HFF-Myc (cell line): ENCODE data around the gene STXBP6.

ENCODE experiments used
- DNase-seq: peaks from one replicate; pipeline ENCODE4 v3.0.0-alpha.2; 2011; ENCODE audit warnings: low read depth; ENCODE audit errors: extremely low read depth
- H3K4me3 ChIP-seq: replicated peaks from 2 replicates; pipeline ENCODE4 v1.5.1; 2011; ENCODE audit warnings: low read depth, mild to moderate bottlenecking, control low read depth, low read length
- CTCF ChIP-seq: IDR thresholded peaks from 2 replicates; pipeline ENCODE4 v1.5.1; 2012; ENCODE audit warnings: mild to moderate bottlenecking, low read depth, low read length, control low read depth; ENCODE audit errors: missing control alignments

Gene STXBP6

DNA sequence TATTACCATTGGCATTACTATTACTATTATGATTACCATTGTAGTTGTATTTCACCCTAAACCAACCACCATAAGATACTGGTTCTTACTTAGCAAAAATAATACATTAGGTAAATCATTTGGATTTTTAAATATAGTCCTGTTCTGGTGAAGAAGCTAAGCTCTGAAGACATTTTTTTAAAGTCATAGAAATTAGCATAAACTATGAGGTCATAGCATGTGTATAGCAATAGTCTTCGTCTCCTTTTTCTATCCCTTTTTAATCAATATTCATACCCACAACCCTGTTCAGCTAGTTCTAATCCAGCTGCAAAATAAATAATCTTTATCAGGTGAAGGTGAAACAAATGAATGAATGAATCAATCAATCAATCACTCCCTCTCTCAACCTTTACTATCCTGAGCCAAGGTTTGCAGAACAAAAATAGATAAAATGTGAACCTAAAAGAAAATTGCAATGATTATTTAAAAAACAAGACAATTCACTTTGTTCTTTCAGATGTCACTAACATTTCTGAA lies 134.5 kb downstream of the STXBP6 start:
- no peak overlapping the region for H3K4me3 ChIP-seq
- no peak for DNase-seq
- no peak for TF ChIP-seq CTCF

DNA sequence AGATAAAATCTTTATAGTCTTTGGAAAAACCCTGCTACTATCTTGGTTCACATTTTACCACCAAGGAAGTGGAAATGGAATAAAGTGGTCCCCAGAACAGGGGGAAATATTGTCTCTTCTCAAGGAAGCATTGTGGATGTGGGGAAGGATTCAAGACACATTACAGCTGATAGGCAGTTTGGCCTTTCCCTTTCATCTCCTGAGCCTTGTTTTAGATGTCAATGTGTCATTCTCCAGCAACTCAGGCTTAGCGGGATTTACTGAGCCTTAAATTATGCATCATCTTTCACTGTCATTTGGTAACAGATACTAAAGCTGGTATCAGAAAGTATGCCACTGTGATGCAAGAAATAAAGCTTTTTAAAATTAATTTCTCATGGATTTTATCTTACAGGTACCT lies 136.2 kb downstream of the STXBP6 start:
- TF ChIP-seq CTCF, result no peak
- DNase-seq, result no peak
- no peak overlapping the region for H3K4me3 ChIP-seq

DNA sequence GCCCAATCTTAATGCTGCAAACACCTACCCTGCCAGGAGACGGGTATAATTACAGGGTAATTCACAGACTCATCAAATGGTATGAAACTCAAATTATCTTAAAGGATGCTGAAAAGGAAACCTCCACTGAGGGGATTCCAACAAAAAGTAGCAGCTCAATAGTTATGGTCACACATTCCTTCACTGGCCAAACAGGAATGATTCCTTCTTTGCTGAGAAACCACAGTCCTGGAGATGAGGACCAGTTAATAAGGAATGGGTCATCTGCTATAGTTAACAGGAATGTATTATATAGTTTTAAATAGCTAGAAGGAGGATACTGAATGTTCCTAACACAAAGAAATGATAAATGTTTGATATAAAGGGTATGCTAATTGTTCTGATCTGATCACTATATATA lies 136.9 kb downstream of the STXBP6 start:
- no peak for TF ChIP-seq CTCF
- no peak for DNase-seq
- no peak overlapping the region for H3K4me3 ChIP-seq

DNA sequence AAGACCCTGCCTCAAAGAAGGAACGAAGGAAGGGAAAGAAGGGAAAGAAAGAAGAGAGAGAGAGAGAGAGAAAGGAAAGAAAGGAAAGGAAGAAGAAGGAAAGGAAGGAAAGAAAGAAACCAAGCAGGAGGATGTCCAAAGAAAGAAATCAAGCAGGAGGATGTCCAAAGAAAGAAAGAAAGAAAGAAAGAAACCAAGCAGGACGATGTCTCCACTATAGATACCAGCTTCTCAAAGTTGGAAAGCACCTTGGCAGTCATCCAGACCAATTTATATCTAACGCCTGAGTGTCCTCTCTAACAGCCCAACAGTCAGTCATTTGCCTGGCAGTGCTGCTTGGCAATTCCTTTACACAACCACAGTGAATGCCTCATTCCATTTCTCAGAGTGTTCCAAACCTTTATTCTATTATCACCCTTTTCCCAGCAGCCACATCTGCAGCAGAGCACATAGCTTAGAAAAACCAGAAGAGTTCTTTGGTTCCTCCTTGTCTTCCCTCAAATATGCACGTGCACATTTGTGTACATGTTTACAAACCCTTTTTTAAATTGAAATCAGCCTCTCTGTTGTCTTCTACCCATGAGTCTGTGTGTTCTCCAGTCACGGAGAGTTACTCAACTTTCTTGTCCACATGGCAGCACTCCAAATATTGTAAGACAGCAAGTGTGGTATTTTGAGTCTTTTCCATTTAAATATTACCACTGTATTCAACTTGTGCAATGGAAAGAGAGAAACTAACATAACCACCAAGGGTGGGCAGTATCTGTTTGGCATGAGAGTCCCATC lies 138.4 kb downstream of the STXBP6 start:
- H3K4me3 ChIP-seq, result no peak overlapping the region
- TF ChIP-seq CTCF, result no peak
- peak; percentile 37 for DNase-seq

- TF ChIP-seq CTCF, result no peak
- no peak overlapping the region for H3K4me3 ChIP-seq
- no peak for DNase-seq
Measured at GRCh38 chr14:24910408-24910986, 139.4 kb downstream of the STXBP6 start.

DNA sequence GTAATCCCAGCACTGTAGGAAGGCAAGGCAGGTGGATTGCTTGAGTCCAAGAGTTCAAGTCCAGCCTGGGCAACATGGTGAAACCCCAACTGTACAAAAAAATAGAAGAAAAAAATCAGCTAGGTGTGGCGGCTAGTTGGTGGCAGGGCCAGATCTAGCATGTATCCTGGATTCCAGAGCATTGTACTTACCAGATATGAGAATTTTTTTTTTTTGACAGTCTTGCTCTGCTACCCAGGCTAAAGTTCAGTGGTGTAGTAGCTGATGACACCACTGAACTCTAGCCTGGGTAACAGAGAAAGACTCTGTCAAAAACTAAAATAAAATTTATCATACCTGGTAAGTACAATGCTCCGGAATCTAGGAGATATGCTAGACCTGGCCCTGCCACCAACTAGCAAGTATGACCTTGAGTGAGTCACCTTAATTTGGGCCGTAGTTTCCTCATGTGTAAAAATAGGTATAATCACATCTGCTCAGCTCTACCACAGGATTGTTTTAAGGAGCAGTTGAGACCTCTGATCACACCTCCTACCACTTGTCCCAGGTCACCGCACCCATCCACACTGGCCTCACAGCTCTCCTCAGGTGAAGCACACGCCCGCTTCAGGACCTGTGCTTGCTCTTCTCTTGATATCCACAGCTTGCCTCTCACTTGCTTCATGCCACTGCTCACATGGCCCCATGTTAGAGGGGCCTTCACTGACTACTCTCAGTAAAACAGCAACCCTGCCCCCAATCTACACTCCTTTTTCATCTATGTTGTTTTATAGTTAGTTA lies 140.2 kb downstream of the STXBP6 start:
- DNase-seq, result no peak
- no peak for TF ChIP-seq CTCF
- H3K4me3 ChIP-seq, result no peak overlapping the region
